Measurements from ENCODE around the gene FANCB. TPM values are rescaled to one million over a fixed set of nuclear protein-coding genes. Genes with fewer than 3 reads are reported as not detected.
A peak's percentile ranks its signal among the peaks of the same experiment; 100 is the strongest.

Gene FANCB
- total and polyA plus RNA-seq, 2 of the 8 experiments (the other 6 are each of a cell fraction or from before 2014, with no cell fraction given) = 1.9 to 13.8 TPM

DNA sequence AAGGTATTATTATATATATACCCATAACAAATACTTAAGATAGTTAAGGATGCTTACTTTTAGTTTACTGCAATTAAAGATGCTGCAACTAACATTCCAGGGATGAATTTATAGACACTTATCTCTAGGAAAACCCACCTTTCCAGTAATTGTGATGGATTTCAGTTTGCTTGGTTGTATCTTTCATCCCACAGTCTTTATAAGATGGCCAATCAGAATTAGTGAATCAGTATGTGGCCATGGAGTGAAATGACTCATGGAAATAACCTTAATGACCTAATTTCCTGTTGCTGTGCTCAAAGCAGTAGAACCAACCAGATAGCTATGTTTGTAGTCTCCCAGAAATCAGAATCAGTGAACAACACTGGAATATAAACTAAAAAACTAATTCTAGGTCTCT, 26.7 kb upstream of the FANCB start:
- Histone ChIP-seq H3K23me2 (ENCODE audit: low read depth, low read length) (no peaks in the 10 kb centered on the region), H3K79me2 (ENCODE audit: control insufficient read depth in 1 of 2, insufficient read depth in 2 of 2, low read length in 2 of 2) (no peaks in the 10 kb centered on the region), H2BK120ac (replicated peaks; ENCODE audit: low read depth, low read length) (no peak overlapping the region), H4K5ac (ENCODE audit: insufficient read length, low read depth, low read length) (no peak overlapping the region), H3K4me3 (ENCODE audit: extremely low read depth in 1 of 4, insufficient read depth in 2 of 4, low read depth in 3 of 4, low read length in 4 of 4) (no peak overlapping the region), H3K14ac (ENCODE audit: insufficient read length) (no peak overlapping the region), H3K56ac (replicated peaks; ENCODE audit: insufficient read length, low read depth, low read length) (no peak overlapping the region), H4K20me1 (replicated peaks in 1 of 2; ENCODE audit: control insufficient read depth in 1 of 2, insufficient read depth in 2 of 2, low read length in 2 of 2) (no peaks in the 10 kb centered on the region), H4K8ac (ENCODE audit: extremely low read depth, insufficient read depth, low read length) (no peak overlapping the region), H3K23ac (ENCODE audit: insufficient read length) (no peak overlapping the region), H3K27me3 (replicated peaks in 1 of 4; ENCODE audit: control insufficient read depth in 3 of 4, extremely low read depth in 1 of 4, insufficient read depth in 3 of 4, low read length in 3 of 4) (no peaks in the 10 kb centered on the region), H4K91ac (replicated peaks; ENCODE audit: insufficient read length, low read length) (no peak overlapping the region), H3K79me1 (ENCODE audit: low read depth, low read length) (no peaks in the 10 kb centered on the region), H3K9me3 (ENCODE audit: insufficient read depth in 2 of 2, low read depth in 1 of 2, low read length in 1 of 2) (peaks cover 0 to 3% of the 10 kb centered on the region in 2 experiments; a peak in 1 of 4 replicates), H2BK15ac (ENCODE audit: low read length) (no peak overlapping the region), H3K4me2 (ENCODE audit: insufficient read depth in 1 of 2, low read depth in 2 of 2, low read length in 2 of 2) (no peak overlapping the region), H2BK12ac (ENCODE audit: low read depth, low read length) (no peak overlapping the region), H2AK5ac (ENCODE audit: low read depth, low read length) (no peak overlapping the region), H3K27ac (ENCODE audit: low read depth, low read length) (no peak overlapping the region), H3K4ac (replicated peaks; ENCODE audit: insufficient read length, low read depth, low read length) (no peak overlapping the region), H3K18ac (ENCODE audit: extremely low read depth, low read length) (no peak overlapping the region), H3K36me3 (ENCODE audit: control insufficient read depth in 2 of 4, insufficient read depth in 4 of 4, low read length in 3 of 4) (peaks cover 0 to 12% (median 2%) of the 10 kb centered on the region in 4 experiments; a peak in 4 of 8 replicates), H2BK5ac (ENCODE audit: low read depth, low read length) (no peak overlapping the region), H2AFZ (ENCODE audit: low read length) (no peak overlapping the region), H2BK20ac (ENCODE audit: low read length) (no peak overlapping the region), H3K4me1 (replicated peaks in 1 of 4; ENCODE audit: control insufficient read depth in 3 of 4, insufficient read depth in 4 of 4, low read length in 3 of 4) (no peaks in the 10 kb centered on the region), H3K9ac (replicated peaks in 1 of 4; ENCODE audit: extremely low read depth in 1 of 4, low read depth in 3 of 4, low read length in 3 of 4) (no peak overlapping the region)
- TF ChIP-seq TAF1 (IDR thresholded peaks at IDR 0.05; ENCODE audit: low read depth, low read length) (no peak), KDM5A (IDR thresholded peaks at IDR 0.05; ENCODE audit: low read length) (no peak), BRCA1 (IDR thresholded peaks at IDR 0.05; ENCODE audit: low read depth, low read length) (no peak), PHF8 (conservative IDR thresholded peaks at IDR 0.05; ENCODE audit: low read depth, low read length) (no peak), ATF2 (IDR thresholded peaks at IDR 0.05; ENCODE audit: low read length) (no peak), ZNF274 (IDR thresholded peaks at IDR 0.05; ENCODE audit: borderline replicate concordance, extremely low read depth, low read length) (no peak), JUND (IDR thresholded peaks at IDR 0.05; ENCODE audit: low read length) (peak; percentile 12; the same call in 1 of the 2 replicates), CHD2 (IDR thresholded peaks at IDR 0.05; ENCODE audit: low read length) (no peak)
- FAIRE-seq (no peak), DNase-seq (ENCODE audit: low read depth in 1 of 2, low spot score in 2 of 2) (no peak)
- CTCF ChIA-PET (ENCODE audit: partially characterized antibody) = interaction anchor here (0.6 kb wide), 1 partner anchor 14 kb away, joined by 3 read pairs; no protein-coding TSS in a partner anchor
- POLR2A ChIA-PET (ENCODE audit: partially characterized antibody) = no interaction called here

Data from H1 (cell line).